Sigmoid colon (tissue), 4 donors: ENCODE data around the gene SLF2.

Source experiments
- CTCF ChIP-seq, 4 experiments: fragments of 450-650 bp in 3 of 4; fragments of 200-600 bp in 1 of 4; IDR thresholded peaks; one replicate each; pipeline ENCODE4 v1.5.1; 2016 to 2019; ENCODE audit warnings: antibody characterized with exemption in 4 of 4, mild to moderate bottlenecking in 3 of 4, moderate library complexity in 2 of 4
- POLR2AphosphoS5 ChIP-seq, 4 donors: sonication (generic); formaldehyde crosslinking; IDR thresholded peaks; one replicate each; pipeline ENCODE4 v1.6.1; 2017; ENCODE audit warnings: antibody characterized with exemption in 4 of 4

DNA sequence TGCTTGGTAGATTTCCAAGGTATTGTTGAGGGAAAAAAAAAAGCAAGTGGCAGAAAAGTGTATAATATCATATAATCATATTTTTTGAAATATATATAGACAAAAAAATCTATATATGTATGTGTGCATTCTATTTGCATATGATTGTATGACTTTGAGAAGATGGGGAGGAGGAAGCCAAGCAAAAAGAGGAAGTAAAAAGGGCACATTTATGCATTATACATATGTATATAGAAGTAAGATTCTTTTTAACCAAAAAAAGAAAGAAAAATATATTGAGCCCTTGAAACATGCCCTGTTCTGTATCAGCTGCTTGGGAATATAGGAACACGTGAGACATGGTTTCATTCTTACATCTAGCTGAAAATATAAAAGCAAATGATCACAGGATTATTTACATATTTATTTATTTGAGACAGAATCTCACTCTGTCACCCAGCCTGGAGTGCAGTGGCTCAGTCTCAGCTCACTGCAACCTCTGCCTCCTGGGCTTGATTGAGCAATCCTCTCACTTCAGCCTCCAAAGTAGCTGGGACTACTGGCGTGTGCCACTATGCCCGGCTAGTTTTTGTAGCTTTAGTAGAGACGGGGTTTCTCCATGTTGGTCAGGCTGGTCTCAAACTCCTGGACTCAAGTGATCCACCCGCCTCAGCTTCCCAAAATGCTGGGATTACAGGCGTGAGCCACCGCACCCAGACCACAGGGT lies 18.0 kb upstream of the SLF2 start:
- TF ChIP-seq POLR2AphosphoS5 (IDR thresholded peaks at IDR 0.05): no peak
- TF ChIP-seq CTCF (IDR thresholded peaks at IDR 0.05): no peak
